ENCODE measurements around the gene STEAP3. TPM values are rescaled to one million over a fixed set of nuclear protein-coding genes. Genes with fewer than 3 reads are reported as not detected.
A peak's percentile ranks its signal among the peaks of the same experiment; 100 is the strongest.

The STEAP3 gene
- 10 to 100 TPM in 3 of 8 experiments, 1 to 10 TPM in 5; 2.2 to 60.5 (median 3.2) TPM for total RNA-seq

- WGBS, 10 experiments = 0% methylated on average over 2 to 11 of the region's 89 CpGs; no CpG with 5 or more reads in 8 of the 10 experiments
- Histone ChIP-seq H3K4me1 (replicated peaks in 1 of 2) (peaks cover 6 to 8% of the 10 kb centered on the region in 2 donors), H3K4me3 (peak within 1 kb of the TSS; percentile 31 to 53 (median 43)), H3K27ac (no peak within 1 kb of the TSS)
- in situ Hi-C loops (cut with MboI; ENCODE audit: low pct_unique_long_range_greater_than_20kb in 2 of 9, low sequenced_read_pairs in 9 of 9, unreplicated experiment in 9 of 9) = no loop called here
- peak; percentile 88 to 93 (median 91) for ATAC-seq (replicated peaks in 6 of 8)
Measured at GRCh38 chr2:119223521-119224390, at the start of gene STEAP3. TSS of gene STEAP3 (plus strand) at chr2:119223834. CDS start at chr2:119231013, 7,179 bp downstream.

DNA sequence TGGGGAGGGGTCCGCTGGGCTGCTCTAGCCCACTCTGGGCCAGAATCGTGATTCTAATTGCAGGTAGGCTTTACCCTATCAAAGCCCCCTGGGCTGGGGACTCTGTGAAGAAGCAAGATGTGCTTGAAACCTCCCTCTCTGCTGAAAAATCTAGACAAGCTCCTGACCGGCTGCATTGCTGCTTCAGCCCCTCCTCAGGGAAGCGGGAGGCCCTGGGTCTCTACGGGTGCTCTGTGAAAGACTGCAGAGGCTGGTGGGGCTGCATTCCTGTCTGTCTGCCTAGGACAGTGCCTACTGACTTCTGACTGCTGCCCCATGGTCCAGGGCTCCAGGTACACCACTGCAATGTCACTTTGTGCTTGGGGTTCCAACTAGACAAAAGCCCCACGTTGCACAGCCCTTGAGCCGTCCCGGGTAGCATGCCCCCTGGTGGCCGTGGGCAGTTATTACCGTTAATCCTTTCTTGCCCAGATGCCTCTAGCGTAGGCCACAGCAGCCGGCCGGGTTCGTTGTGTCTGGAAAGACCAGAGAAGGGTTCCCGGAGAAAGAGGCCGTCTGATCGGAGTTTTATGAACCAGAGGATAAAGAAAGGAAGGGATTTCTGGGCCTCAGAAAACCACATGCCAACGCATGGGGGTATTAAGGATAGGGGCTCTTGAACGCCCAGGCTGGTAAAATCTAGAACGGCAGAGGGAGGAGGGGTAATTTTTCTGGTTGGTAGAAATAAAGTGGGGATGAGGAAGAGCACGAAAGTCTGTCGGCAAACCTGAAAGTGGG lies 49.2 kb upstream of the STEAP3 start:
- peak in 5 of 8 experiments; percentile 15 to 92 (median 67) for ATAC-seq (replicated peaks in 6 of 8)
- Histone ChIP-seq H3K4me1 (replicated peaks in 1 of 2) (no peaks in the 10 kb centered on the region), H3K4me3 (no peak overlapping the region), H3K27ac (no peak overlapping the region)
- in situ Hi-C loops (cut with MboI; ENCODE audit: low pct_unique_long_range_greater_than_20kb in 2 of 9, low sequenced_read_pairs in 9 of 9, unreplicated experiment in 9 of 9) = loop anchor here in 1 of 9 experiments (25.0 kb wide), 1 partner anchor 287 kb away; no protein-coding TSS in a partner anchor
- WGBS, 10 experiments = 10 to 83% (median 57%) methylated on average over 4 to 13 of the region's 22 CpGs; no CpG with 5 or more reads in 1 of the 10 experiments

- in situ Hi-C loops (cut with MboI; ENCODE audit: low pct_unique_long_range_greater_than_20kb in 2 of 9, low sequenced_read_pairs in 9 of 9, unreplicated experiment in 9 of 9) = loop anchor here in 2 of 9 experiments (25.0 kb wide), 2 partner anchors 163 to 288 kb away; no protein-coding TSS in a partner anchor
- H3K27ac ChIP-seq = no peak overlapping the region
- WGBS, 10 experiments = 0 to 100% (median 72%) methylated on average over 1 to 5 of the region's 6 CpGs; no CpG with 5 or more reads in 1 of the 10 experiments
- H3K4me3 ChIP-seq = no peak overlapping the region
- H3K4me1 ChIP-seq (replicated peaks in 1 of 2) = no peaks in the 10 kb centered on the region
- ATAC-seq (replicated peaks in 6 of 8) = no peak
Measured at GRCh38 chr2:119174993-119175347, 48.7 kb upstream of the STEAP3 start.

GRCh38 chr2:119175517-119175916 lies 48.1 kb upstream of the STEAP3 start:
- ATAC-seq (replicated peaks in 6 of 8) = no peak
- no peak overlapping the region for H3K4me3 ChIP-seq
- in situ Hi-C loops (cut with MboI; ENCODE audit: low pct_unique_long_range_greater_than_20kb in 2 of 9, low sequenced_read_pairs in 9 of 9, unreplicated experiment in 9 of 9) = loop anchor here in 1 of 9 experiments (25.0 kb wide), 2 partner anchors 163 to 288 kb away; no protein-coding TSS in a partner anchor
- WGBS, 10 experiments = 0 to 96% (median 81%) methylated on average over 1 to 8 of the region's 10 CpGs; no CpG with 5 or more reads in 2 of the 10 experiments
- no peak overlapping the region for H3K27ac ChIP-seq
- H3K4me1 ChIP-seq (replicated peaks in 1 of 2) = no peaks in the 10 kb centered on the region

GRCh38 chr2:119177171-119177837 lies 46.3 kb upstream of the STEAP3 start:
- in situ Hi-C loops (cut with MboI; ENCODE audit: low pct_unique_long_range_greater_than_20kb in 2 of 9, low sequenced_read_pairs in 9 of 9, unreplicated experiment in 9 of 9) = loop anchor here in 1 of 9 experiments (25.0 kb wide), 2 partner anchors 165 to 290 kb away; no protein-coding TSS in a partner anchor
- no peaks in the 10 kb centered on the region for H3K4me1 ChIP-seq (replicated peaks in 1 of 2)
- H3K27ac ChIP-seq = no peak overlapping the region
- 24 to 100% (median 70%) methylated on average over 1 to 4 of the region's 12 CpGs; no CpG with 5 or more reads in 3 of the 10 experiments for WGBS, 10 experiments
- no peak overlapping the region for H3K4me3 ChIP-seq
- ATAC-seq (replicated peaks in 6 of 8) = no peak

DNA sequence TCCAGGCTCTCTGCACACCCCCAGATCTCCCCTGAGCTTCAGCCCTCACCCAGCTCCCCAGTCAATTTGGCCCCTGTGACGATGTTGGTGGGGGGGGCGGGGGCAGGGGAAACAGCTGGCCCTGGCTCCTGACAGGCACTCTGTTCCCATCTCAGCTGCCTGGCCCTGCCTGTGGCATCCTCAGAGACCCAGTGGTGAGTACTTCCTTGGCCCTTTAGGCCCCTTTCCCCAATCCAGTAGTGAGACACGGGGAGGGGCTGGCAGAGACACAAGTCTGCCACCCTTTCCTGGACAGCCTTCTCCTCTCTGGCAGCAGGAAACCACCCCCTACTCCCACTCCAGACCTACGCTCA lies 45.8 kb upstream of the STEAP3 start:
- 83 to 100% methylated on average over 1 of the region's 4 CpGs; no CpG with 5 or more reads in 8 of the 10 experiments for WGBS, 10 experiments
- in situ Hi-C loops (cut with MboI; ENCODE audit: low pct_unique_long_range_greater_than_20kb in 2 of 9, low sequenced_read_pairs in 9 of 9, unreplicated experiment in 9 of 9) = loop anchor here in 1 of 9 experiments (25.0 kb wide), 2 partner anchors 166 to 291 kb away; no protein-coding TSS in a partner anchor
- Histone ChIP-seq H3K27ac (no peak overlapping the region), H3K4me1 (replicated peaks in 1 of 2) (no peaks in the 10 kb centered on the region), H3K4me3 (no peak overlapping the region)
- ATAC-seq (replicated peaks in 6 of 8) = no peak

- H3K4me1 ChIP-seq (replicated peaks in 1 of 2) = no peaks in the 10 kb centered on the region
- in situ Hi-C loops (cut with MboI; ENCODE audit: low pct_unique_long_range_greater_than_20kb in 2 of 9, low sequenced_read_pairs in 9 of 9, unreplicated experiment in 9 of 9) = loop anchor here in 1 of 9 experiments (25.0 kb wide), 2 partner anchors 166 to 291 kb away; no protein-coding TSS in a partner anchor
- H3K4me3 ChIP-seq = no peak overlapping the region
- H3K27ac ChIP-seq = no peak overlapping the region
- ATAC-seq (replicated peaks in 6 of 8) = no peak
- 73 to 93% (median 85%) methylated on average over 1 to 5 of the region's 6 CpGs; no CpG with 5 or more reads in 6 of the 10 experiments for WGBS, 10 experiments
Measured at GRCh38 chr2:119178776-119179175, 44.9 kb upstream of the STEAP3 start.

DNA sequence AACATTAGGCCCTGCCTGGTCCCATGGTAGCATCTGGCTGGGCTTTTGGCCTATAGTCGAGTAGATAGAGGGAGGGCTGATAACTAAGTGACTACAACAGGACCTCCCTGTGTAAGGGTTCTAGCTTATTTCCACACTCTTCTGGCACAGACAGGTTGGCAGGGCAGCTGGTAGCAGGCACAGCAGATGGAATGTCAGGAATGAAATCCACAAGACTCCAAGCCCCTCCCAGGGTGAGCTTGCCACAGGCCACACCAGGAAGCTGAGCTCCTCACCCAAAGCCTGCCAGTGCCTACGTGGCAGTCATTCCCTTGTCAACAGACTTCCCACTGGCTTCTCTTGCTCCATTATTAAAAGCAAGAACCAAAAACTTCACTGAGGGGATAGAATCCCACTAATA lies 44.4 kb upstream of the STEAP3 start:
- in situ Hi-C loops (cut with MboI; ENCODE audit: low pct_unique_long_range_greater_than_20kb in 2 of 9, low sequenced_read_pairs in 9 of 9, unreplicated experiment in 9 of 9) = loop anchor here in 1 of 9 experiments (25.0 kb wide), 2 partner anchors 167 to 292 kb away; no protein-coding TSS in a partner anchor
- Histone ChIP-seq H3K4me1 (replicated peaks in 1 of 2) (no peaks in the 10 kb centered on the region), H3K4me3 (no peak overlapping the region), H3K27ac (no peak overlapping the region)
- ATAC-seq (replicated peaks in 6 of 8) = no peak
- 20 to 86% (median 43%) methylated on average over 1 of the region's 2 CpGs; no CpG with 5 or more reads in 5 of the 10 experiments for WGBS, 10 experiments

- no peak overlapping the region for H3K4me3 ChIP-seq
- WGBS, 10 experiments = 0 to 92% (median 78%) methylated on average over 1 to 5 of the region's 7 CpGs; no CpG with 5 or more reads in 4 of the 10 experiments
- in situ Hi-C loops (cut with MboI; ENCODE audit: low pct_unique_long_range_greater_than_20kb in 2 of 9, low sequenced_read_pairs in 9 of 9, unreplicated experiment in 9 of 9) = loop anchor here in 1 of 9 experiments (25.0 kb wide), 2 partner anchors 168 to 293 kb away; no protein-coding TSS in a partner anchor
- H3K4me1 ChIP-seq (replicated peaks in 1 of 2) = no peaks in the 10 kb centered on the region
- no peak overlapping the region for H3K27ac ChIP-seq
- no peak for ATAC-seq (replicated peaks in 6 of 8)
Measured at GRCh38 chr2:119179991-119180390, 43.6 kb upstream of the STEAP3 start.

GRCh38 chr2:119180892-119181291 lies 42.7 kb upstream of the STEAP3 start:
- no peak overlapping the region for H3K4me3 ChIP-seq
- in situ Hi-C loops (cut with MboI; ENCODE audit: low pct_unique_long_range_greater_than_20kb in 2 of 9, low sequenced_read_pairs in 9 of 9, unreplicated experiment in 9 of 9) = loop anchor here in 1 of 9 experiments (25.0 kb wide), 2 partner anchors 169 to 294 kb away; no protein-coding TSS in a partner anchor
- H3K27ac ChIP-seq = no peak overlapping the region
- H3K4me1 ChIP-seq (replicated peaks in 1 of 2) = no peaks in the 10 kb centered on the region
- 59 to 83% (median 71%) methylated on average over 1 to 3 of the region's 5 CpGs; no CpG with 5 or more reads in 6 of the 10 experiments for WGBS, 10 experiments
- peak in 2 of 8 experiments; percentile 16 to 72 for ATAC-seq (replicated peaks in 6 of 8)

DNA sequence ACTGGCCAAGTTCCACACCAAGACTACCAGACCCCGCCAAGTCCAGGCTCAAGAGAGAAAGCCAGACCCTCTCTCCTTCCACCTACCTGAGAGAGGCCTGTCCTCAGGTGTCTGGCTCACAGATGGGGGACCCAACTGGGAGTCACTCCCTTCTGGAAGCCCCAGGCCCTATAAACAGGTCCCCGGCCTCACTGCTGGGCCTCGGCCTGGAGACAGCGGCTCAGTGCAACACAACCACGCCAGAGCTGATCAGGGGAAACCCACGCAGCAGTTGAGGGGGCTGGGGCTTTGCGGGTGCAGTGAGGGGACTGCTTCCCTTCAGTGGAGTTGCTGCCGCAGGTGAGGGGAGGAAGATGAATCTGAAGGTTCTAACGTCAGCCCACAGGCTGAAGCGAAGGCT lies 42.2 kb upstream of the STEAP3 start:
- WGBS, 10 experiments = 89 to 96% (median 90%) methylated on average over 2 to 6 of the region's 10 CpGs; no CpG with 5 or more reads in 7 of the 10 experiments
- no peak overlapping the region for H3K27ac ChIP-seq
- ATAC-seq (replicated peaks in 6 of 8) = no peak
- in situ Hi-C loops (cut with MboI; ENCODE audit: low pct_unique_long_range_greater_than_20kb in 2 of 9, low sequenced_read_pairs in 9 of 9, unreplicated experiment in 9 of 9) = loop anchor here in 1 of 9 experiments (25.0 kb wide), 2 partner anchors 169 to 294 kb away; no protein-coding TSS in a partner anchor
- H3K4me1 ChIP-seq (replicated peaks in 1 of 2) = no peaks in the 10 kb centered on the region
- H3K4me3 ChIP-seq = no peak overlapping the region

All from motor neuron (in vitro differentiated cells).